ENCODE measurements around the gene IRAK2.

The IRAK2 gene

DNA sequence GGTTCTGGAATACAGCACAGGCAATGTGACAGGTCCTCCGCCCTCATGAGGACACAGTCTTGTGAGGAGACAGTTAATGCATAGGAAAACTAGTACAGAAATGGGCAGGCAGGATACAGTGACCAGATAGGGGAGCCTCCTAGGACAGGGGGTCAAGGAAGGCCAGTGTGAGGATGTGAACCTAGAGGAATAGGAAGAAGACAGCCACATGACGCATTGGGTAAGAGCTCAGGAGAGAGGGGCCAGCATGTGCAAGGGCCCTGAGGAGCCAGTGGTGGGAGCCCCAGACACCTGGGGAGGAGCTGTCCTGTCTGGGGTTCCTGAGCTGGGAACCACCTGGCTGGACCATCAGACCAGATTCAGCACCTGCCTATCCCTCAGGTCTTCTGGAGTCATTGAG lies 15.6 kb downstream of the IRAK2 start:
- H3K9me3 ChIP-seq (replicated peaks; ENCODE audit: low read length) = no peaks in the 10 kb centered on the region
- H3K36me3 ChIP-seq (ENCODE audit: insufficient read depth, low read length) = peaks cover 10% of the 10 kb centered on the region
- H3K27me3 ChIP-seq (ENCODE audit: control insufficient read depth, insufficient read depth, low read length) = no peaks in the 10 kb centered on the region
- H3K4me1 ChIP-seq (ENCODE audit: control insufficient read depth, insufficient read depth, low read length) = no peaks in the 10 kb centered on the region
- no peak overlapping the region for H3K9ac ChIP-seq (ENCODE audit: low read depth, low read length)
- H3K4me3 ChIP-seq (ENCODE audit: low read length) = no peak overlapping the region
- H3K4me2 ChIP-seq (ENCODE audit: low read length) = no peak overlapping the region

DNA sequence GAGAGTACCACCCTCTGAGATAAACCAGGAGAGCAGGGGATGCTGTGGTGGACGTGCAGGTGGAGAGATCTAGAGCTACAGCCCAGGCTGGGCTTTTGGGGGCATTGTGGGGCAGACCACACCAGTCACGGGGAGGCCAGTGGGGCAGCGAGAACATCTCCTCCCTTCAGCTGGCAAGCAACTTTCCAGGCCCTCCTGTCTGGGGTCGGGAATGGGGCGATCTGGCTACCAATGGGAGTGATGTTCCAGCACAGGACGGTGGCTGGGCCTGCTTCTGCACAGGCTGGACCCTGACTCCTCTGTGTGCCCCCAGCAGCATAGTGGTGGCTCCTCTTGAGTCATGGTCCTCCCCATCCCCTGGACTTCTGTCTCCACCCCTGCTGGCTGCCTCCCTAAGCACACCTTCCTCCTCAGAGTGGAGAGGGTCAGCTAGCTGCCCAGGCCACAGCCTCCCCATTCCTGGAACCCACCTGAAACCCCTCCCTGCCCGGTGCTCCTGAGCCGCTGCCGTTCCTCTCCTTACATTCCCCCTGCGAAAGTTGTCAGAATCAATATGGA lies 16.1 kb downstream of the IRAK2 start:
- no peak overlapping the region for H3K4me3 ChIP-seq (ENCODE audit: low read length)
- peaks cover 10% of the 10 kb centered on the region for H3K36me3 ChIP-seq (ENCODE audit: insufficient read depth, low read length)
- no peak overlapping the region for H3K4me2 ChIP-seq (ENCODE audit: low read length)
- H3K27me3 ChIP-seq (ENCODE audit: control insufficient read depth, insufficient read depth, low read length) = no peaks in the 10 kb centered on the region
- H3K9me3 ChIP-seq (replicated peaks; ENCODE audit: low read length) = no peaks in the 10 kb centered on the region
- H3K4me1 ChIP-seq (ENCODE audit: control insufficient read depth, insufficient read depth, low read length) = no peaks in the 10 kb centered on the region
- H3K9ac ChIP-seq (ENCODE audit: low read depth, low read length) = no peak overlapping the region

DNA sequence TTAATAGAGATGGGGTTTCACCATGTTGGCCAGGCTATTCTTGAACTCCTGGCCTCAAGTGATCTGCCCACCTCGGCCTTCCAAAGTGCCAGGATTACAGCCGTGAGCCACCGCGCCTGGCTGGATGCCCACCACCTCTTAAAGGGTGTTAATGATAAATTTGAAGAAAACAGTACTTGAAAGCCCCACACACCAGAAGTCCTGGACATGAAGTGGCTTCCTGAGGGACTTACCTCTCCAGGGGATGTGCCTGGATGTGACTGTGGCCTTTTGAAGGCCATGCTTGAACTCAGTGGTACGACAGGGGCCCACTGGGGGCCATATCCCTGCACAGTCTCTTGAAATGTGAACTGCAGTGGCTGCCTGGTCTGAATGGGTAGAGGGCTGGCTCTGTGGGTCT lies 18.2 kb downstream of the IRAK2 start:
- Histone ChIP-seq H3K9ac (ENCODE audit: low read depth, low read length) (no peak overlapping the region), H3K27me3 (ENCODE audit: control insufficient read depth, insufficient read depth, low read length) (no peaks in the 10 kb centered on the region), H3K4me1 (ENCODE audit: control insufficient read depth, insufficient read depth, low read length) (no peaks in the 10 kb centered on the region), H3K36me3 (ENCODE audit: insufficient read depth, low read length) (peaks cover 10% of the 10 kb centered on the region), H3K4me2 (ENCODE audit: low read length) (no peak overlapping the region), H3K9me3 (replicated peaks; ENCODE audit: low read length) (no peaks in the 10 kb centered on the region), H3K4me3 (ENCODE audit: low read length) (no peak overlapping the region)

DNA sequence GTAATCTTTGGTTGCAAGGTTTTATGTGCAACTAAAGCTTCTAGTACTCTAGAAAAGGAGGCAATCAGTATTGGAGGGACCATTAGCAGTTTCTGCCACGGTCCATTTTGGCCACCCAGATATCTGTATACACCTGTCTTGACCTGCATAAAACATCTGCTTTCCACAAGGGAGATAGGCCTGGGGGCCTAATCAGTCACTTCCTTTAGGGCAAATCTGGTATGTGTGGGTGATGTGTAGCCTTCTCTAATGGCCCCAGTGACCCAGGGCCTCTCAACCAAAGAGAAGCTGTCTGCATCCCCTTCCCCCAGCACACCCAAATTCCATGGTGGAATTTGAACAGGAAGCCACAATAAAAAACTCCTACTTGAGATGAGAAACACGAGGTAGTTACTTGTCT lies 19.5 kb downstream of the IRAK2 start:
- Histone ChIP-seq H3K4me3 (ENCODE audit: low read length) (no peak overlapping the region), H3K4me2 (ENCODE audit: low read length) (no peak overlapping the region), H3K27me3 (ENCODE audit: control insufficient read depth, insufficient read depth, low read length) (no peaks in the 10 kb centered on the region), H3K4me1 (ENCODE audit: control insufficient read depth, insufficient read depth, low read length) (peaks cover 4% of the 10 kb centered on the region), H3K9ac (ENCODE audit: low read depth, low read length) (no peak overlapping the region), H3K9me3 (replicated peaks; ENCODE audit: low read length) (no peaks in the 10 kb centered on the region), H3K36me3 (ENCODE audit: insufficient read depth, low read length) (peaks cover 10% of the 10 kb centered on the region)

DNA sequence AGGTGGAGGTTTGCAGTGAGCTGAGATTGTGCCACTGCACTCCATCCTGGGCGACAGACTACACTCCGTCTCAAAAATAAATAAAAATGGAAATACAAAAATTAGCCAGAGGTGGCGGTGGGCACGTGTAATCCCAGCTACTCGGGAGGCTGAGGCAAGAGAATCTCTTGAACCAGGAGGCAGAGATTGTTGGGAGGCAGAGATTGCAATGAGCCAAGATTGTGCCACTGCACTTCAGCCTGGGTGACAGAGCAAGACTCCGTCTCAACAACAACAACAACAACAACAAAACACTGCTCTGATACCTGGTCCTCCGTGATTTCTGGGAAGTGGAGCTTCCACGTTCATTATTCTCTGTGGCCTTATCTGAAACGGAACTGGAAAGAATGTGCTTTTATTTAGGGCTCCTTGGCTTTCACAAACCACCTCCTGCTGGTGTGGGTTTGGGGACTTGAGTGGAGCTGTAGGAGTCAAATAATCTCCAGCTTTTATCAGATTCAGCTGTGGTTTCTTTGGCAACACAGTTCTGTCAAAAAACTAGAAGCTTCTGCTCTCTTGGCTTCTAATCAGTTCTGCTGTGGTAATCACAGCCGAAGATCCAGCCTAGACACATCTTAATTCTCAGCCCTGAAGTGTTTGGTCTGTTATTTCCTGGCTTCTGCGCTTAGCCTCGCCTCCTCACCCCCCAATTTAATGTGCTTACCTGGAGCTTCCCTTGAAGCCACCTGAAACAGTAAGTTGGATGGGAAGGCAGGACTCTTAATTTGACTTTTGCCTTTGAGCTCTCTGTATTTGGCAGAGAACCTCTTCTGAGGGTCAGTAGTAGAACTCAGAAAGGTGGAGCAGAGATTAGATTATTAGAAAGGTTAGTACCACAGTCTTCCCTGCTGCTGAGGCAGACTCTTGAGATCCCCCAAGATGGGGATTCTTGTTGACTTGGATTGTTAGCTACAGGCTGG lies 21.4 kb downstream of the IRAK2 start:
- Histone ChIP-seq H3K4me3 (ENCODE audit: low read length) (no peak overlapping the region), H3K36me3 (ENCODE audit: insufficient read depth, low read length) (peaks cover 5% of the 10 kb centered on the region), H3K4me2 (ENCODE audit: low read length) (no peak overlapping the region), H3K4me1 (ENCODE audit: control insufficient read depth, insufficient read depth, low read length) (peaks cover 19% of the 10 kb centered on the region), H3K27me3 (ENCODE audit: control insufficient read depth, insufficient read depth, low read length) (no peaks in the 10 kb centered on the region), H3K9me3 (replicated peaks; ENCODE audit: low read length) (no peaks in the 10 kb centered on the region), H3K9ac (ENCODE audit: low read depth, low read length) (no peak overlapping the region)

DNA sequence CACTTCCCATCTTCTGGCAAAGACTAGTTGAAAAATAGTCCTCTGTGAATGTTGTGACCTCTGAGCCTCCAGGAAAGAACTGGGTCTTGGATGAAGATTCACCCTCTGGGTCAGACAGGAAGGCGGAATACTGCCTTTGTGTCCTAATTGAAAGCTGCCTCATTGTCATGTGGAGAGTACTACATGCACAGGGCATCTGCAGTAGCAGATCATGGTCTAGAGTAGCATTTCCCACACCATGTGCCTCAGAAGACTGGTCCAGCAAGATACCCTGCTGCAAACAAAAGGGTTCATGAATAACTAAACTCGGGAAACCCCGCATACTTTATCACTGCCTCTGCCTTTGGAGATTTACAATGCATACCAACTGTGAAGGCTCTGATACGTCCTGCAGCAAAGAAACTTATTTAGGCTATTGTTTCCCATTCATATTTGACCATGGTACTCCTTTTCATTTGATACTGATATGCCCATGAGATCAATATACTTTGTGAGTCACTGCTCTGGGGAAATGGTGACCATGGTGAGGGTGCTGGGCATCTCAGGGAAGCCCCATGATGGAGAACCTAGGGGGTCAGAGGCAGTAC lies 22.7 kb downstream of the IRAK2 start:
- H3K27me3 ChIP-seq (ENCODE audit: control insufficient read depth, insufficient read depth, low read length) = no peaks in the 10 kb centered on the region
- H3K9me3 ChIP-seq (replicated peaks; ENCODE audit: low read length) = no peaks in the 10 kb centered on the region
- H3K36me3 ChIP-seq (ENCODE audit: insufficient read depth, low read length) = peaks cover 5% of the 10 kb centered on the region
- no peak overlapping the region for H3K4me3 ChIP-seq (ENCODE audit: low read length)
- no peak overlapping the region for H3K4me2 ChIP-seq (ENCODE audit: low read length)
- H3K9ac ChIP-seq (ENCODE audit: low read depth, low read length) = no peak overlapping the region
- H3K4me1 ChIP-seq (ENCODE audit: control insufficient read depth, insufficient read depth, low read length) = peaks cover 30% of the 10 kb centered on the region

DNA sequence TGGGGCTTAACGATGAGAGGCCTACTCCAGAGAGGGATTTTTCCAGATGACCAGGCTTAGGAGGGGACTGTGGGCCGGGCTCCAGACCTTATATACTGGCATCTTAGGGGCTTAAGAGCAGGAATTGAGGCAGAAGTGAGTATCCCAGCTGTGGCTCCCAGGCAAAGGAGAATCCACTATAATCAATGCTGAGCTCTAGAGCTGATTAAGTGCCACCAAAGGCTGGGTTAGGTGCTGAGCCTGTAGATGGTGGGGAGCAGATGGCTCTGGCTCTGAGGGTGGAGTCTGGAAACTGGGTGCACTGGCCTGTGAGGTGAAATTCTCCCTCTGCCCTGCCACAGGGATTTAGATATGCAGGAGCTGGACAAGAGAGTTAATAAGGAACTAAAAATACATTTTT lies 23.2 kb downstream of the IRAK2 start:
- no peaks in the 10 kb centered on the region for H3K27me3 ChIP-seq (ENCODE audit: control insufficient read depth, insufficient read depth, low read length)
- no peak overlapping the region for H3K9ac ChIP-seq (ENCODE audit: low read depth, low read length)
- H3K36me3 ChIP-seq (ENCODE audit: insufficient read depth, low read length) = peaks cover 5% of the 10 kb centered on the region
- no peaks in the 10 kb centered on the region for H3K9me3 ChIP-seq (replicated peaks; ENCODE audit: low read length)
- peaks cover 36% of the 10 kb centered on the region for H3K4me1 ChIP-seq (ENCODE audit: control insufficient read depth, insufficient read depth, low read length)
- H3K4me3 ChIP-seq (ENCODE audit: low read length) = no peak overlapping the region
- no peak overlapping the region for H3K4me2 ChIP-seq (ENCODE audit: low read length)

DNA sequence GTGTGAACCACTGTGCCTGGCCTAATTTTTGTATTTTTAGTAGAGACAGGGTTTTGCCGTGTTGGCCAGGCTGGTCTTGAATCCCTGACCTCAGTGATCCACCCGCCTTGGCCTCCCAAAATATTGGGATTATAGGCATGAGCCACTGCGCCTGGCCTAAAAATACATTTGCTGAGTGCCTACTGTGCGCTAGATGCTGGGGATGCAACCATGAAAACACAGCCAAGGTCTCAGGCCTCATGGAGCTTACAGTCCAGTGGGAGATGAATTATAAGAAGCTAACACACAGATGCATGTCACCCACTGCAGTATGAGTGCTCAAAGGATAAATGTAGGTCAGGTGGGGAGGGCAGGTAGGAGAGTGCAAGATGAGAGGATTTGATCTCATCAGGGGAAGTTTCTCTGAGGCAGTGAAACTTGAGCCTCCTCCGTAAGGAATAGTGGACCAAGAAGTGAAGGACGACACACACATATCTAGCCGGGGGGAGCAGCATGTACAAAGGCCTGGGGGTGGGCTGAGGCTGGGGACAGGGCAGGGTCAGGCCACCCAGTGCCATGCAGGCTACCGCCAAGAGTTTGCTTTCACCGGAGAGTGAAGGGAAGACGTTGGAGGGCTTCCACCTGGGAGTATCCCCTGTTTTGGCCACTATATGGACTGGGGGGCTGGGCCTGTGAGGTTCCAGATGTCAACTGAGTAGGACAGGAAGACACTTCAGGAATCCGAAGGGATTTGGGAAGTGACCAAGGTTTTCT lies 24.3 kb downstream of the IRAK2 start:
- no peak overlapping the region for H3K4me3 ChIP-seq (ENCODE audit: low read length)
- peak overlapping the region; percentile 54 for H3K4me2 ChIP-seq (ENCODE audit: low read length)
- H3K4me1 ChIP-seq (ENCODE audit: control insufficient read depth, insufficient read depth, low read length) = peaks cover 46% of the 10 kb centered on the region
- H3K36me3 ChIP-seq (ENCODE audit: insufficient read depth, low read length) = peaks cover 4% of the 10 kb centered on the region
- no peaks in the 10 kb centered on the region for H3K9me3 ChIP-seq (replicated peaks; ENCODE audit: low read length)
- peak overlapping the region; percentile 19 for H3K9ac ChIP-seq (ENCODE audit: low read depth, low read length)
- no peaks in the 10 kb centered on the region for H3K27me3 ChIP-seq (ENCODE audit: control insufficient read depth, insufficient read depth, low read length)

DNA sequence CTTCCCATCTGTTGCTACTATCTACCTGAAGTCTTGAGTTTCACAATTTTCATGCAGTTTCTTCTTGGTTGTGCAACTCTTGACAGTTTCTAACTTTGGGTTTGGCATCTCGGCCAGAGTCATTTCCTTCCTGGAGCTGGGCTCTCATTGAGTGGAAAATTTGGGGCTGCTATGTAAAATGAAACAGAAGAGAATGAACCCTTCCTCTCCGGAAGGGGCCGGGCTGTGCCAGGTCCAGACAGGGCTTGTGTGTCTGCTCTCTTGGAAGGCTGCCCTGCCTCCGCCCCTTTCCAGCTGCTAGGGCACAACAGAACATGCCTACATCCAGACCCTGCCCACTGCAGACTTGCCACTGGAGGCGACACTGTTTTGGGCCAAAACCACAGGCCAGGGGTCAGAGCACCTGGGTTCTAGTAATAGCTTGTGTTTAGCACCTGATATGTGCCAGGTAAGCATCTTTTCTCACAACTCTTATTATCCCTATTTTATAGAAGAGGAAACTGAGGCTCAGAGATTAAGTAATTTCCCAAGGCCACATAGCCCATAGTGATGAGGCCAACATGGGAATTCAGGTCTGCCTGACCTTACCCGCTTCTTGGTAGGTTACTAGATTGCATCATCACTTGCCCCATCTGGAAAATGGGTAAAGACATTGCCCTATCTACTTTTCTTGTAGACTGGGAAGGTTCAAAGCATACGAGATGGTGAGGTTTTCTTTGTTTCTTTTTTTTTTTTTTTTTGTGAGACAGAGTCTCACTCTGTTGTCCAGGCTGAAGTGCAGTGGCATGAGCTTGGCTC lies 25.0 kb downstream of the IRAK2 start:
- Histone ChIP-seq H3K36me3 (ENCODE audit: insufficient read depth, low read length) (no peaks in the 10 kb centered on the region), H3K9me3 (replicated peaks; ENCODE audit: low read length) (no peaks in the 10 kb centered on the region), H3K27me3 (ENCODE audit: control insufficient read depth, insufficient read depth, low read length) (no peaks in the 10 kb centered on the region), H3K4me2 (ENCODE audit: low read length) (peak overlapping the region; percentile 54), H3K9ac (ENCODE audit: low read depth, low read length) (peak overlapping the region; percentile 19), H3K4me1 (ENCODE audit: control insufficient read depth, insufficient read depth, low read length) (peaks cover 54% of the 10 kb centered on the region), H3K4me3 (ENCODE audit: low read length) (no peak overlapping the region)

DNA sequence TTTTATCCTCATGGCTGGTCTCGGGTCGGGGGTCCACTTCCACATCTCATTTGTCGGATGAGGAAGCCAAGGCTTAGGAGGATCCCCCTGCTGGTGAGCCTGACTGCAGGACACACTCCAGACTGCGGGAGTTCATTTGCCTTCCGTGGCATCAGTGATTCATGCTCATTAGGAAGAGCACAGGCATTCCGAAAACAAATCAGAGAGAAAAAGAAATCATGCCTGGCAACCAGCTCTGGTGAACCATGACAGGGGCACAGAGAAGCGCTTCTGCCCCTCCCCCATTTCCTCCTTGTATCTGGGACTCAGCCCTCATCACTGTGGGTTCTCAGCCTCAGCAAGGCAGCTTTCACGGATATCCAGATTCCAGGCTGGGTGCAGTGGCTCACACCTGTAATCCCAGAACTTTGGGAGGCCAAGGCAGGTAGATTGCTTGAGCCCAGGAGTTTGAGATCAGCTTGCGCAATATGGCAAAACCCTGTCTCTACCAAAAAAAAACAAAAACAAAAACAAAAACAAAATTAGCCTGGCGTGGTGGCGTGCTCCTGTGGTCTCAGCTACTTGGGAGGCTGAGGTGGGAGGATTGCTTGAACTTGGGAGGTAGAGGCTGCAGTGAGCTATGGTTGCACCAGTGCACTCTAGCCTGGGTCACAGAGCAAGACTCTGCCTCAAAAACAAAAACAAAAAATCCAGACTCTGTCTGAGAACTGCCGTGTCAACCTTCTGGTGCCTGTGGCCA lies 28.4 kb downstream of the IRAK2 start:
- Histone ChIP-seq H3K27me3 (ENCODE audit: control insufficient read depth, insufficient read depth, low read length) (no peaks in the 10 kb centered on the region), H3K4me1 (ENCODE audit: control insufficient read depth, insufficient read depth, low read length) (peaks cover 79% of the 10 kb centered on the region), H3K9me3 (replicated peaks; ENCODE audit: low read length) (no peaks in the 10 kb centered on the region), H3K36me3 (ENCODE audit: insufficient read depth, low read length) (no peaks in the 10 kb centered on the region), H3K4me2 (ENCODE audit: low read length) (peak overlapping the region; percentile 66), H3K9ac (ENCODE audit: low read depth, low read length) (peak overlapping the region; percentile 87), H3K4me3 (ENCODE audit: low read length) (peak overlapping the region; percentile 29)

All from skeletal muscle satellite cell (primary cell).